Small intestine (tissue), 7 donors: ENCODE results near the gene SECISBP2L. TPM values are rescaled to one million over a fixed set of nuclear protein-coding genes. Genes with fewer than 3 reads are reported as not detected.

Experiments
- DNase-seq, 2 donors: peaks; one replicate each; pipeline versions ENCODE4 v3.0.0 to v3.0.0-alpha.2; 2013
- FAIRE-seq: peaks from 2 replicates; lab custom pipeline; 2012; peaks lifted over from hg19 to GRCh38; lab: Jason Lieb, UNC
- H3K27ac ChIP-seq, 3 donors: one replicate each; pipeline ENCODE4 v1.5.1; 2013; ENCODE audit warnings: low read length in 2 of 3, mild to moderate bottlenecking in 2 of 3, control low read depth in 1 of 3, inconsistent platforms in 1 of 3, low read depth in 1 of 3, moderate library complexity in 1 of 3
- H3K27me3 ChIP-seq, 3 donors: one replicate each; pipeline ENCODE4 v1.6.1; 2013; ENCODE audit warnings: low read length in 3 of 3, inconsistent platforms in 1 of 3; ENCODE audit not compliant: control insufficient read depth in 3 of 3, insufficient read depth in 3 of 3
- H3K36me3 ChIP-seq, 3 donors: one replicate each; pipeline ENCODE4 v1.6.1; 2013; ENCODE audit warnings: low read length in 3 of 3, inconsistent platforms in 1 of 3, low read depth in 1 of 3, mild to moderate bottlenecking in 1 of 3, moderate library complexity in 1 of 3; ENCODE audit not compliant: control insufficient read depth in 3 of 3, insufficient read depth in 2 of 3
- H3K4me1 ChIP-seq, 3 donors: one replicate each; pipeline ENCODE4 v1.6.1; 2013; ENCODE audit warnings: low read length in 2 of 3, inconsistent platforms in 1 of 3, low read depth in 1 of 3, mild to moderate bottlenecking in 1 of 3, moderate library complexity in 1 of 3; ENCODE audit not compliant: control insufficient read depth in 3 of 3, insufficient read depth in 2 of 3
- H3K4me3 ChIP-seq, 3 donors: one replicate each; pipeline ENCODE4 v1.5.1; 2013; ENCODE audit warnings: low read length in 3 of 3, control low read depth in 1 of 3, inconsistent platforms in 1 of 3, low read depth in 1 of 3, mild to moderate bottlenecking in 1 of 3, moderate library complexity in 1 of 3
- H3K9me3 ChIP-seq, 2 donors: one replicate each; pipeline ENCODE4 v1.6.1; 2013; ENCODE audit warnings: low read depth in 1 of 2, low read length in 1 of 2; ENCODE audit not compliant: control insufficient read depth in 2 of 2, insufficient read depth in 1 of 2
- WGBS, 3 donors: extraction: QIAGEN DNeasy Blood & Tissue Kit; methylation state at CpG; one replicate each; pipeline ENCODE4 v1.1.7; 2013; 5-methylcytosine and 5-hydroxymethylcytosine counted together
- polyA plus RNA-seq, 4 donors: library from polyadenylated mRNA; stranded (reverse) in 3 of 4; unstranded in 1 of 4; fragments of 200-250 nt in 3 of 4; fragments of 120-200 nt in 1 of 4; gene quantifications; one replicate each; pipeline versions ENCODE4 v1.2.1 to v1.2.3, GENCODE V29; 2013
- donor health status: healthy with polysubstance abuse.
- donor health status: control.
- donor health status: control.
- donor health status: Bipolar disorder and iron deficiency.
- donor health status: healthy.

SECISBP2L gene
- polyA plus RNA-seq, 4 donors = 5.4 to 30.6 (median 7.5) TPM

- DNase-seq = peak in 1 of 2 donors; percentile 32
- Histone ChIP-seq H3K27me3 (peaks cover 0 to 43% (median 4%) of the 10 kb centered on the region in 3 donors), H3K4me1 (peaks cover 2 to 13% (median 2%) of the 10 kb centered on the region in 3 donors), H3K9me3 (no peaks in the 10 kb centered on the region), H3K4me3 (peak overlapping the region in 2 of 3 donors; percentile 30 to 48), H3K36me3 (no peaks in the 10 kb centered on the region), H3K27ac (no peak overlapping the region)
- 3 to 11% (median 9%) methylated on average over 51 to 54 of the region's 54 CpGs for WGBS, 3 donors
- no peak for FAIRE-seq
Measured at GRCh38 chr15:48962662-48963523, 83.4 kb downstream of the SECISBP2L start.

GRCh38 chr15:48955967-48956366 is 90.3 kb downstream of the SECISBP2L start:
- no peak overlapping the region for H3K4me3 ChIP-seq
- DNase-seq (no peak), FAIRE-seq (no peak)
- no peaks in the 10 kb centered on the region for H3K36me3 ChIP-seq
- no peaks in the 10 kb centered on the region for H3K9me3 ChIP-seq
- no peak overlapping the region for H3K27ac ChIP-seq
- peaks cover 0 to 13% (median 0%) of the 10 kb centered on the region in 3 donors for H3K27me3 ChIP-seq
- WGBS, 3 donors = 80 to 86% (median 84%) methylated on average over 3 of the region's 3 CpGs
- H3K4me1 ChIP-seq = no peaks in the 10 kb centered on the region

- Histone ChIP-seq H3K27ac (no peak overlapping the region), H3K4me1 (no peaks in the 10 kb centered on the region), H3K36me3 (no peaks in the 10 kb centered on the region), H3K4me3 (no peak overlapping the region), H3K27me3 (peaks cover 0 to 14% (median 0%) of the 10 kb centered on the region in 3 donors), H3K9me3 (no peaks in the 10 kb centered on the region)
- 90 to 97% (median 93%) methylated on average over 4 of the region's 4 CpGs for WGBS, 3 donors
- no peak for DNase-seq
- no peak for FAIRE-seq
Measured at GRCh38 chr15:48955370-48955769, 90.9 kb downstream of the SECISBP2L start.

- Histone ChIP-seq H3K27me3 (peaks cover 0 to 11% (median 0%) of the 10 kb centered on the region in 3 donors), H3K9me3 (no peaks in the 10 kb centered on the region), H3K4me3 (no peak overlapping the region), H3K4me1 (no peaks in the 10 kb centered on the region), H3K27ac (no peak overlapping the region), H3K36me3 (no peaks in the 10 kb centered on the region)
- FAIRE-seq (no peak), DNase-seq (no peak)
- WGBS, 3 donors = 62 to 72% (median 72%) methylated on average over 5 of the region's 5 CpGs
Measured at GRCh38 chr15:48954538-48954937, 91.7 kb downstream of the SECISBP2L start.

- H3K4me3 ChIP-seq = no peak overlapping the region
- FAIRE-seq = no peak
- H3K27ac ChIP-seq = no peak overlapping the region
- H3K36me3 ChIP-seq = no peaks in the 10 kb centered on the region
- DNase-seq = no peak
- peaks cover 0 to 4% (median 0%) of the 10 kb centered on the region in 3 donors for H3K27me3 ChIP-seq
- H3K9me3 ChIP-seq = no peaks in the 10 kb centered on the region
- no peaks in the 10 kb centered on the region for H3K4me1 ChIP-seq
- WGBS, 3 donors = 67 to 92% (median 81%) methylated on average over 1 of the region's 1 CpG
Measured at GRCh38 chr15:48946840-48947187, 99.4 kb downstream of the SECISBP2L start.

- H3K9me3 ChIP-seq = no peaks in the 10 kb centered on the region
- DNase-seq = no peak
- no peaks in the 10 kb centered on the region for H3K36me3 ChIP-seq
- H3K4me3 ChIP-seq = no peak overlapping the region
- WGBS, 3 donors = 14 to 37% (median 25%) methylated on average over 5 of the region's 5 CpGs
- FAIRE-seq = no peak
- H3K27me3 ChIP-seq = peaks cover 0 to 3% (median 0%) of the 10 kb centered on the region in 3 donors
- H3K27ac ChIP-seq = no peak overlapping the region
- no peaks in the 10 kb centered on the region for H3K4me1 ChIP-seq
Measured at GRCh38 chr15:48946074-48946839, 100.0 kb downstream of the SECISBP2L start.

GRCh38 chr15:48945386-48945785 is 100.9 kb downstream of the SECISBP2L start:
- no peaks in the 10 kb centered on the region for H3K27me3 ChIP-seq
- no peaks in the 10 kb centered on the region for H3K4me1 ChIP-seq
- WGBS, 3 donors = 63 to 91% (median 90%) methylated on average over 2 of the region's 2 CpGs
- no peak overlapping the region for H3K4me3 ChIP-seq
- H3K27ac ChIP-seq = no peak overlapping the region
- DNase-seq (no peak), FAIRE-seq (no peak)
- H3K36me3 ChIP-seq = no peaks in the 10 kb centered on the region
- no peaks in the 10 kb centered on the region for H3K9me3 ChIP-seq

- H3K4me1 ChIP-seq = no peaks in the 10 kb centered on the region
- 71 to 79% (median 75%) methylated on average over 5 of the region's 5 CpGs for WGBS, 3 donors
- H3K36me3 ChIP-seq = no peaks in the 10 kb centered on the region
- FAIRE-seq = no peak
- H3K27ac ChIP-seq = no peak overlapping the region
- no peak overlapping the region for H3K4me3 ChIP-seq
- H3K9me3 ChIP-seq = no peaks in the 10 kb centered on the region
- no peaks in the 10 kb centered on the region for H3K27me3 ChIP-seq
- no peak for DNase-seq
Measured at GRCh38 chr15:48941904-48942303, 104.3 kb downstream of the SECISBP2L start.
